Lower leg skin (tissue), 3 donors: ENCODE results near the gene RAPH1.

Experiments
- POLR2A ChIP-seq, 2 donors: fragments of 450-650 bp; IDR thresholded peaks; one replicate each; pipeline ENCODE4 v1.6.1; 2016 to 2017; ENCODE audit warnings: antibody characterized with exemption in 2 of 2, mild to moderate bottlenecking in 1 of 2, moderate library complexity in 1 of 2
- TF ChIP-seq, protein P1 (sequence below), 3 donors: fragments of 450-650 bp; IDR thresholded peaks; one replicate each; pipeline ENCODE4 v1.5.1; 2016; ENCODE audit warnings: antibody characterized with exemption in 3 of 3, mild to moderate bottlenecking in 3 of 3, moderate library complexity in 2 of 3

DNA sequence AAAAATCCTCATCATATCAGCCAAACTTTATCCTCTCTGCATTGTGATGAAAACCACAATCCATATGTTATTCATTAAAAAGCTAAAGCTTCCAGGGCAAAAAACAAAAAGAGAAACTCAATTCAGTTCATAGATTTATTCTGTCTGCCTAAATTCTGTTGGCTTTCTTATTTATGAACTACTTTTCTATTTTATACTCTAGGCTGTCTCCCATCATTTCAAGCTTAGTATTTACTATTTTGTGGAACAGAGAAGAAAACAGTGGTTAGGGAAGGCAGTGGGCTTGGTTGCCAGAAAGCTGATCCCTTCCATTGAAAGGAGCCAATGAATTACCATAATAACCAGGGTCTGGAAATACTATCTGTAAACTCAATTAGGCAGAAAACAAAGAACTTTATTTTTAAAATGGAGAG lies 71.8 kb downstream of the RAPH1 start:
- no peak for TF ChIP-seq POLR2A (IDR thresholded peaks at IDR 0.05)
- TF ChIP-seq, protein P1, sequence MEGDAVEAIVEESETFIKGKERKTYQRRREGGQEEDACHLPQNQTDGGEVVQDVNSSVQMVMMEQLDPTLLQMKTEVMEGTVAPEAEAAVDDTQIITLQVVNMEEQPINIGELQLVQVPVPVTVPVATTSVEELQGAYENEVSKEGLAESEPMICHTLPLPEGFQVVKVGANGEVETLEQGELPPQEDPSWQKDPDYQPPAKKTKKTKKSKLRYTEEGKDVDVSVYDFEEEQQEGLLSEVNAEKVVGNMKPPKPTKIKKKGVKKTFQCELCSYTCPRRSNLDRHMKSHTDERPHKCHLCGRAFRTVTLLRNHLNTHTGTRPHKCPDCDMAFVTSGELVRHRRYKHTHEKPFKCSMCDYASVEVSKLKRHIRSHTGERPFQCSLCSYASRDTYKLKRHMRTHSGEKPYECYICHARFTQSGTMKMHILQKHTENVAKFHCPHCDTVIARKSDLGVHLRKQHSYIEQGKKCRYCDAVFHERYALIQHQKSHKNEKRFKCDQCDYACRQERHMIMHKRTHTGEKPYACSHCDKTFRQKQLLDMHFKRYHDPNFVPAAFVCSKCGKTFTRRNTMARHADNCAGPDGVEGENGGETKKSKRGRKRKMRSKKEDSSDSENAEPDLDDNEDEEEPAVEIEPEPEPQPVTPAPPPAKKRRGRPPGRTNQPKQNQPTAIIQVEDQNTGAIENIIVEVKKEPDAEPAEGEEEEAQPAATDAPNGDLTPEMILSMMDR (IDR thresholded peaks at IDR 0.05), result no peak
